OCI-LY7 (cell line): ENCODE results near the gene CAPN8. TPM values are rescaled to one million over a fixed set of nuclear protein-coding genes. Genes with fewer than 3 reads are reported as not detected.

Experiments
- BruUV-seq: library from RNA; stranded (reverse); fragments of 400-500 nt; replicated peaks from 2 replicates; lab custom pipeline; 2021; lab: Mats Ljungman, UMichigan
- CTCF ChIA-PET: fragments of 300-600 bp; sonication (Branson Sonifier 250); formaldehyde crosslinking; loops from one replicate; lab custom pipeline; 2022; ENCODE audit warnings: antibody characterized with exemption; ENCODE audit not compliant: unreplicated experiment; lab: Charles Lee
- POLR2A ChIA-PET: fragments of 300-600 bp; sonication (Branson Sonifier 250); formaldehyde crosslinking; loops from one replicate; lab custom pipeline; 2022; ENCODE audit warnings: antibody characterized with exemption; lab: Charles Lee
- DNase-seq: peaks from one replicate; pipeline ENCODE4 v3.0.0-alpha.2; 2015; ENCODE audit warnings: low spot score
- H2AFZ ChIP-seq: fragments of 200-600 bp; sonication (generic), shearing (Covaris generic); 2 replicates; pipeline ENCODE4 v1.6.1; 2014; ENCODE audit warnings: mild to moderate bottlenecking, antibody characterized with exemption, low read length, moderate library complexity
- H3K27ac ChIP-seq: fragments of 200-600 bp; sonication (generic); 2 replicates; pipeline ENCODE4 v1.5.1; 2014; ENCODE audit warnings: mixed run types, low read depth, mild to moderate bottlenecking, moderate library complexity, low read length, inconsistent platforms; ENCODE audit not compliant: poor library complexity, severe bottlenecking
- H3K36me3 ChIP-seq: fragments of 200-600 bp; sonication (generic); 2 replicates; pipeline ENCODE4 v1.6.1; 2014; ENCODE audit warnings: mild to moderate bottlenecking, antibody characterized with exemption, low read length, moderate library complexity, mixed read lengths; ENCODE audit not compliant: insufficient read depth
- H3K4me1 ChIP-seq: fragments of 200-600 bp; sonication (generic); 2 replicates; pipeline ENCODE4 v1.5.1; 2014; ENCODE audit warnings: mild to moderate bottlenecking, low read length; ENCODE audit not compliant: insufficient read depth, poor library complexity, severe bottlenecking
- H3K4me2 ChIP-seq: fragments of 200-600 bp; sonication (generic); 2 replicates; pipeline ENCODE4 v1.6.1; 2014; ENCODE audit warnings: mild to moderate bottlenecking, low read length
- H3K4me3 ChIP-seq: fragments of 200-600 bp; sonication (generic); 2 replicates; pipeline ENCODE4 v1.5.1; 2014; ENCODE audit warnings: mild to moderate bottlenecking, low read depth, low read length; ENCODE audit not compliant: poor library complexity, severe bottlenecking
- H3K79me2 ChIP-seq: fragments of 200-600 bp; sonication (generic); 2 replicates; pipeline ENCODE4 v1.6.1; 2016; ENCODE audit warnings: low read depth, mild to moderate bottlenecking, low read length, moderate library complexity, mixed read lengths; ENCODE audit not compliant: insufficient read depth
- H3K9me2 ChIP-seq: fragments of 200-600 bp; sonication (generic); 2 replicates; pipeline ENCODE4 v1.6.1; 2016; ENCODE audit warnings: mild to moderate bottlenecking, low read length, mixed read lengths; ENCODE audit not compliant: insufficient read depth
- H3K9me3 ChIP-seq: fragments of 200-600 bp; sonication (generic); 2 replicates; pipeline ENCODE4 v1.6.1; 2014; ENCODE audit warnings: mild to moderate bottlenecking, mixed run types, low read length, mixed read lengths
- H4K20me1 ChIP-seq: fragments of 200-600 bp; sonication (generic); 2 replicates; pipeline ENCODE4 v1.6.1; 2014; ENCODE audit warnings: mild to moderate bottlenecking, antibody characterized with exemption, low read length, moderate library complexity, mixed read lengths; ENCODE audit not compliant: insufficient read depth
- EZH2phosphoT487 ChIP-seq: fragments of 200-600 bp; sonication (generic); IDR thresholded peaks from 2 replicates; pipeline ENCODE4 v1.6.1; 2018; ENCODE audit warnings: low read depth, borderline replicate concordance, mild to moderate bottlenecking, mixed run types, antibody characterized with exemption, low read length, moderate library complexity, mixed read lengths
- intact Hi-C: fragments of 100-400 bp; cut with micrococcal nuclease; formaldehyde crosslinking; loops from one replicate; pipeline ENCODE4 v1.10.0; 2022; ENCODE audit not compliant: unreplicated experiment
- total RNA-seq, 2 experiments: library from RNA; depleted of rRNA in 1 of 2; stranded (reverse); fragments of >200 nt in 1 of 2; shearing (Covaris generic) in 1 of 2; gene quantifications; 2 replicates each; pipeline ENCODE4 v1.2.3, GENCODE V29; 2014 to 2022
- TF ChIP-seq, protein P1 (sequence below): fragments of 200-600 bp; sonication (generic); conservative IDR thresholded peaks from 2 replicates; pipeline ENCODE4 v1.5.1; 2014; ENCODE audit warnings: mild to moderate bottlenecking, antibody characterized with exemption, low read length, moderate library complexity, mixed read lengths

The CAPN8 gene
- total RNA-seq, 2 experiments from 2014 or later, result not detected

DNA sequence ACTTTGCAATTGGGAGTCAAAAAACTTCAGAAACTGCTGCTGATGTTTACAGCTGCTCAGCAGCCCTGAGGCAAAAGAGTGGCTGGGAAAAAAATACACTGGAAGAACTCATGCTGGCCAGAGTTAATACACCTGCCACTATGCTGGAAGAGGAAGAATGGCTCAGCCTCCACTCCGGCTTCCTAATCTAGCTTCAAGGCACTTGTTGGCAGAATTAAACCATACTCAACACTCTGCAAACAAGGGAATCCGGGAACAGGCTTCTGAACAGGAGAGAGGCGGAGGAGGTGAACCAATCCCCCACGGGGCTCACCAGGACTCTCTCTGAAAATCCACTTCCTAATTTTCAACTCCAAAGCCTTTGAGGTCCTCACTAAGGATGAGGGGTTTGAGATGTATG, 152.2 kb downstream of the CAPN8 start:
- no peak for DNase-seq
- TF ChIP-seq, protein P1, sequence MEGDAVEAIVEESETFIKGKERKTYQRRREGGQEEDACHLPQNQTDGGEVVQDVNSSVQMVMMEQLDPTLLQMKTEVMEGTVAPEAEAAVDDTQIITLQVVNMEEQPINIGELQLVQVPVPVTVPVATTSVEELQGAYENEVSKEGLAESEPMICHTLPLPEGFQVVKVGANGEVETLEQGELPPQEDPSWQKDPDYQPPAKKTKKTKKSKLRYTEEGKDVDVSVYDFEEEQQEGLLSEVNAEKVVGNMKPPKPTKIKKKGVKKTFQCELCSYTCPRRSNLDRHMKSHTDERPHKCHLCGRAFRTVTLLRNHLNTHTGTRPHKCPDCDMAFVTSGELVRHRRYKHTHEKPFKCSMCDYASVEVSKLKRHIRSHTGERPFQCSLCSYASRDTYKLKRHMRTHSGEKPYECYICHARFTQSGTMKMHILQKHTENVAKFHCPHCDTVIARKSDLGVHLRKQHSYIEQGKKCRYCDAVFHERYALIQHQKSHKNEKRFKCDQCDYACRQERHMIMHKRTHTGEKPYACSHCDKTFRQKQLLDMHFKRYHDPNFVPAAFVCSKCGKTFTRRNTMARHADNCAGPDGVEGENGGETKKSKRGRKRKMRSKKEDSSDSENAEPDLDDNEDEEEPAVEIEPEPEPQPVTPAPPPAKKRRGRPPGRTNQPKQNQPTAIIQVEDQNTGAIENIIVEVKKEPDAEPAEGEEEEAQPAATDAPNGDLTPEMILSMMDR, result no peak
- TF ChIP-seq EZH2phosphoT487, result no peak
- Histone ChIP-seq H3K27ac (no peak overlapping the region), H3K9me3 (no peaks in the 10 kb centered on the region), H3K4me2 (no peak overlapping the region), H3K4me3 (no peak overlapping the region), H3K36me3 (no peaks in the 10 kb centered on the region), H3K79me2 (no peaks in the 10 kb centered on the region), H3K4me1 (no peaks in the 10 kb centered on the region), H4K20me1 (no peaks in the 10 kb centered on the region), H2AFZ (no peak overlapping the region), H3K9me2 (no peaks in the 10 kb centered on the region)
- no TSS peak for BruUV-seq
- CTCF ChIA-PET, result no interaction called here
- intact Hi-C loops, result no loop called here
- POLR2A ChIA-PET, result interaction anchor here (0.7 to 1.5 kb wide), 2 partner anchors 50 to 757 kb away, joined by 3 read pairs; no protein-coding TSS in a partner anchor

DNA sequence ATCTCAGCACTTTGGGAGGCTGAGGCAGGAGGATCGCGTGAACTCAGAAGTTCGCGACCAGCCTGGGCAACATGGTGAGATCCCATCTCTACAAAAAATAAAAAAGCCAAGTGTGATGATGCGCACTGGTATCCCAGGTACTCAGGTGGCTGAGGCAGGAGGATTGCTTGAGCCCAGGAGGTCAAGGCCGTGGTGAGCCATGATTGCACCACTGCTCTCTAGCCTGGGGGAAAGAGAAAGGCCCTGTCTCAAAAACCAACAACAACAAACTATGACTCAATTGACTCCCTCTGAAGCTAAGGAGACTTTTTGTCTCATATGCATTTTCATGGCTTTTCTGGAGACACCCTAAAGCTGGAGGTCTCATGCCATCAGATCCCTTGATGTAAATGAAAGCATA, 153.4 kb downstream of the CAPN8 start:
- H3K79me2 ChIP-seq, result no peaks in the 10 kb centered on the region
- H3K27ac ChIP-seq, result no peak overlapping the region
- H3K9me3 ChIP-seq, result no peaks in the 10 kb centered on the region
- BruUV-seq, result no TSS peak
- no peaks in the 10 kb centered on the region for H3K4me1 ChIP-seq
- intact Hi-C loops, result no loop called here
- H2AFZ ChIP-seq, result no peak overlapping the region
- POLR2A ChIA-PET, result no interaction called here
- no peak overlapping the region for H3K4me3 ChIP-seq
- no peaks in the 10 kb centered on the region for H4K20me1 ChIP-seq
- no peaks in the 10 kb centered on the region for H3K36me3 ChIP-seq
- no peak overlapping the region for H3K4me2 ChIP-seq
- no peak for DNase-seq
- CTCF ChIA-PET, result no interaction called here
- H3K9me2 ChIP-seq, result no peaks in the 10 kb centered on the region
- TF ChIP-seq EZH2phosphoT487, result no peak
- TF ChIP-seq, protein P1, result no peak

DNA sequence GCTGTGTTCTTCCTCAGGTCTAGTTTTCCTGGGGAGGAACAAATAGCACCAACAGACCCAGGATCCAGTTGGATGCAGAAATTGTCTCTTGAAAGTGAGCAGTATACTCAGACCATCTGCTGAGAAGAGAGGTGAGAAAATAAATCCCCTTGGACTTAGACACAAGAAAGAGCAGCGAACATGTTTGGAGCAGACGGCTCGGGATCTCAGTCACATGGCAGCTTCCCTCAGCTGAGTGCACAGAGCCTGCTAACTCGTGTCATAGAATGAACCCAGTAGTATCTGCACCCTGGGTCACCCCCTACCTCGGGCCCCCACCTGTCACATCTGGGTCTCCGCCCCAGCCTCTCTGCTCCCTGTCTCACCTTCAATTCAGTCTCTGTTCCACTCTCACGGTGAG, 156.7 kb downstream of the CAPN8 start:
- no TSS peak for BruUV-seq
- Histone ChIP-seq H3K4me1 (no peaks in the 10 kb centered on the region), H2AFZ (no peak overlapping the region), H3K36me3 (no peaks in the 10 kb centered on the region), H3K27ac (no peak overlapping the region), H3K4me2 (no peak overlapping the region), H3K9me3 (no peaks in the 10 kb centered on the region), H3K79me2 (no peaks in the 10 kb centered on the region), H3K9me2 (no peaks in the 10 kb centered on the region), H3K4me3 (no peak overlapping the region), H4K20me1 (no peaks in the 10 kb centered on the region)
- ChIA-PET CTCF (no interaction called here), POLR2A (interaction anchor here (0.5 kb wide), 1 partner anchor 743 kb away, joined by 3 read pairs; no protein-coding TSS in a partner anchor)
- intact Hi-C loops, result no loop called here
- DNase-seq, result no peak
- no peak for TF ChIP-seq EZH2phosphoT487
- TF ChIP-seq, protein P1, result no peak
